ENCODE measurements around the gene DDX10.

GRCh38 chr11:108922241-108922640, 257.4 kb downstream of the DDX10 start:
- no peak for TF ChIP-seq CTCF (IDR thresholded peaks at IDR 0.05; ENCODE audit: low read depth, low read length)
- no peak for TF ChIP-seq POLR2A (IDR thresholded peaks at IDR 0.05; ENCODE audit: extremely low read depth, insufficient read length)

Measured in NB4 (cell line).